GM18526 (cell line): Measurements from ENCODE around the gene SEMA6B.

Experiments
- POLR2A ChIP-seq: IDR thresholded peaks from 3 replicates; pipeline ENCODE4 v1.6.1; 2011; ENCODE audit not compliant: insufficient read length; ENCODE audit errors: extremely low read depth

Gene SEMA6B

DNA sequence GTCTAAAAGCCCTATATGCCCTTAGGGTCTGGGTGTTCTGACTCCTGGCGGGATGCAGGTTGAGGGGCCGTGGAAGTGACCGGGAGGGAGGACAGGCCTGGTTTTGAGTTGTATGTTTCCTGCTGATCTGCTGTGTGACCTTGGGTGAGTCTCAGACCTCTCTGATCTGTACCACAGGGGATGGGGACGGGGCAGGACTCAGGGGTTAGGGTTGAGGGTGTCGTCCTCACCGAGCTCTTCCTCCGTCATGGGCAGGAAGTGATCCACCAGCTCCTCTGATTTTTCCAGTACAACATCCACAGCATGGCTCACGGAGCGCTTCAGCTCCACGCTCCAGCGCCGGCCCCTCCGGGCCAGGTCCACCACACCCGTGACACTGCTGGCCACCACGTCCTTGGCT is 30.6 kb downstream of the SEMA6B start:
- no peak for TF ChIP-seq POLR2A

DNA sequence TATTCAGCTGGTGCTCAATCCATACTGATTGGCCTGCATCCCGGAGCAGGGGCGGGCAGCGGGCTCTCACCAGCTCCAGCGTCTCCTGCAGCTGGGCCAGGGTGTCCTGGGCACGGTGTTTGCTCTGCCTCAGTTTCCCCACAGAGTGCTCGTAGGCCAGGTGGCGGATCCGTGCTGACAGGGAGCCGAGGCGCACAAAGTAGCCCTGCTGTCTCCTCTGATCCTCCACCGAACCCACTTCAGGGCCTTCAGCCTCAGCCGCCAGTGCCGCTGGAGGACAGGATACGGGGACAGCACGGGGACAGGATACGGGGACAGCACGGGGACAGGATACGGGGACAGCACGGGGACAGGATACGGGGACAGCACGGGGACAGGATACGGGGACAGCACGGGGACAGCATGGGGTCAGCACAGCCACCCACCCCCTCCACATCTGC is 33.9 kb downstream of the SEMA6B start:
- TF ChIP-seq POLR2A: no peak

DNA sequence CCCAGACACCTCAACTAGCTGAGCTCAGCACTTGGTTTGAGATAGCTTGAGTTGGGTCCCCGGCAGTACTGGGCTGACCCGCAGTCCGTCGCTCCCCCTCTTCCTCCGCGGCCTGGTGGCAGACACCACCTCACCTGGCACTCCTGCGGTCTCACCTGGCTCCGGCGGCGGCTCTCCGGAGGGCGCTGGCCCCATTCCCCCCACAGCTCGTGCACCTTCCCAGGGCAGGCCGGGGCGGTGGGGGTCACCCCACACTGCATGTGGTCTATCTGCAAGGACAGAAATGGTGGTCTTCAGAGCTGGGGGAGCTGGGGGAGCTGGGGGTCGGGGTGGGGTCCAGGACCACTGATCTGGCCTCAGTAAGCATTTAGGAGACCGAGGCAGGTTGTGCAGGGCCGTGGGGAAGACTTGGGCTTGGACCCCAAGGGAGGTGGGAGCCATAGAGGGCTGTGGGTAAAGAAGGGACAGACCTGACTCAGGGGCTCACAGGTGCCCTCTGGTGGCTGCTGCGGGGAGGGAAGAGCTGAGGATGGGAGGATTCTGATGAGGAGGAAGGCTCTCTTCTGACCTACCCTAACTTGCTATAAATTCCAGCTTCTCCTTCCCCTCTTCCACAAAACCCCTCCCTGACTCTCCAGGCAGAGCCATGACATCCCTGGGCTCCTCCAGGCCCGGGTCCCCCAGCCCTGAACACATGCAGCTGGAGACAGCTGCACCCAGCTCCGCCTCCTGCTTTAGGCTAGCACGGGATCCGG is 34.5 kb downstream of the SEMA6B start:
- no peak for TF ChIP-seq POLR2A

DNA sequence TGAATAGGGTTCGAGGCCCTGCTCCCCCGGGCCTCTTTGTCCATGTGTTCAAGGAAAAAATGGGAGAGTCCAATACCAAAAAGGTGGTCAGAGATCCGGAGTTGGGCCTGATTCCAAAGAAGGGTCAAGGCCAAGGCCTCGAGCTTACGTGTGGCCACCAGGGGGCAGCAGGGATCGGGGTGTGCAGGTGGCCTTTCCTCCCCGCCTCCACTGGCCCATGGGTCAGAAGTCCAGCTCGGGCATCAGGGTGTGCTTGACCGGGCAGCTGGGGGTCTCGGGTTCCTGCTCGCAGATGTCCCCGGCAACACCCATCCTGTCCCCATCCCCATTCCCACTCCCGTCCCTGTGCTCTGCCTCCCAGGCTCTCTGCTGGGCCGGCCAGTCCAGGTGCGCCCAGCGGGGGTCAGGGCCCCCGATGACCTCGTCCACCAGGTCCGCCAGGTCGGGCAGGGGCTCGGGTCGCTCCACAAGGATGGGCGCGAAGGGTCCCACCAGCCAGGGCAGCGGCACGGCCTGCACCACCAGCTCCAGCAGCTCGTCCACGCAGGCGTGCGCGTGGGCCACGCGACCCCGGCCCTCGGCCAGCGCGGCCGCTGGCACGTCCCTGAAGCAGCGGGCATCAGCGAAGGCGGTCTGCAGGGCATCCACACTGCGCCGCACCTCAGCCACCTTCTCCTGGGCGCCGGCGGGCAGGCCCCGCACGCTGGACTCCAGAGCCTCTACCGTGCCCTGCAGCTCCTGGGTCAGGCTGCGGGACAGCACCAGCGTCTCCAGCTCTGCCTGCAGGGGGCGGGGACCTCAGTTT is 36.0 kb downstream of the SEMA6B start:
- TF ChIP-seq POLR2A: no peak

DNA sequence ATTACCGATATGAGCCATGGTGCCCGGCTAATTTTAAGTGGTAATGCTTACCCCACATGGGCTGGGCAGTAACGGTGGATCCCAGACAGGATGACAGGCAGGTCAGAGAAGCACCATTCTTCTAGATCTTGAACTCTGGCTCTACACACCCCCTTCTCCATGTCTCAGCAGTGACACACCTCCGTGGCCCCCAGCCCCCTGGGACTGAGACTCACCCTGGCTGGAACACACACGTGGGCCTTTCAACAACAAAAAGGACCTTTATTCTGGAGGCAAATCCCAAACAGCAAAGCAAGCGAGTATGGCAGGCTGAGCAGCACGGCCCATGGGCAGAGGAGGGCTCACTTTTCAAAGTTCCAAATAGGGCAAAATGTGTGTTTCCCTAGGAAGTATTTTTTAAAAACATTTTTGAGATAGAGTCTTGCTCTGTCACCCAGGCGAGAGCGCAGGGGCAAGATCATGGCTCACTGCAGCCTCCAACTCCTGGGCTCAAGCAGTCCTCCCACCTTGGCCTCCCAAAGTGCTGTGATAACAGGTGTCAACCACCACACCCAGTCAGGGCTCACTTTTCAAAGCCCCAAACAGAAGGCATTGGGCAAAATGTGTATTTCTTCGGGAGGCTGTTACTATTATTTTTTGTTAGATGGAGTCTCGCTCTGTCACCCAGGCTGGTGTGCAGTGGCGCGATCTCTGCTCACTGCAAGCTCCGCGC is 37.0 kb downstream of the SEMA6B start:
- no peak for TF ChIP-seq POLR2A

DNA sequence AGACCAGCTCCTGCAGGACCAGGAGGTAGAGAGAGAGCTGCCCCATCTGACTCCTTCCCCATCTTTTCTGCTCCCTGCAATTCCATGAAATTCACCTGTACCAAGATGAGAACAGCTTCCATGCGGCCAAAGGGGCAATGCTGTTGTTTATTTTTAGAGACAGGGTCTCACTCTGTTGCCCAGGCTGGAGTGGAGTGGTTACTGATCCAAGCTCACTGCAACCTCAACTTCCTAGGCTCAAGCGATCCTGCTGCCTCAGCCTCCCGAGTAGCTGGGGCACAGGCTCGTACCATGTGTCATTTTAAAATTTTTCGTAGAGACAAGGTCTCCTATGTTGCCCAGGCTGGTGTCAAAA is 37.6 kb downstream of the SEMA6B start:
- TF ChIP-seq POLR2A: no peak

DNA sequence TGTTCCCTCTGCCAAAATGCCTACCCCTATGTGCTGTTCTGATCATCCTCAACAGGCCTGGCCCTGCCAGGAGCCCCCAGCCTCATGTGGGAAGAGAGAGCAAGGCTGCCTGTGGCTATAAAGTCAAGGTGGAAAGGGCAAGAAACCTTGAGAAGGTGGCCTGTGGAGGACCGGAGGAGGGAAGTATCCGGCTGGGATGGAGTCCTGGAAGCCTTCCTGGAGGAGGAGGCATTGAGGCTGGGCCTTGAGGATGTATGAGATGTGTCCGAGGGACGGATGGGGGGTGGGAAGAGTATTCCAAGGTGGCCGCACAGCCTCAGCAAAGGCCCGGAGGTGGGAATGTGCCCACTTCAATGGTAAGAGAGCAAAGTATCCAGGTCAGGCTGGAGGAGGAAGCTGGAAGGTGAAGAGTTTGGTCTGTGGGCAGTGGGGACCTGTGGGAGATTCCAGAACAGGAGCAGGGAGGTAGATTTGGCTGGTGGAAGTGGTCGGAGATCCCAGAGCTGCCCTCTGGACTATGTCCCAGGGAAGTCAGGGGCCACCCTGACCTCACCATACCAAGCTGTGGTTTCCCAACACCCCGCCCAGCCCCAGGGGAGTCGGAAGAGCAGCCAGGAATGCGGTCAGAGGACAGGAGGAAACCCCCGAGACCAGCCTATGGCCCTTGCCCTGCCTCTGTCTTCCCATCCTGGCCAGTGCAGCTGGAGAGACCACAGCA is 38.2 kb downstream of the SEMA6B start:
- no peak for TF ChIP-seq POLR2A

DNA sequence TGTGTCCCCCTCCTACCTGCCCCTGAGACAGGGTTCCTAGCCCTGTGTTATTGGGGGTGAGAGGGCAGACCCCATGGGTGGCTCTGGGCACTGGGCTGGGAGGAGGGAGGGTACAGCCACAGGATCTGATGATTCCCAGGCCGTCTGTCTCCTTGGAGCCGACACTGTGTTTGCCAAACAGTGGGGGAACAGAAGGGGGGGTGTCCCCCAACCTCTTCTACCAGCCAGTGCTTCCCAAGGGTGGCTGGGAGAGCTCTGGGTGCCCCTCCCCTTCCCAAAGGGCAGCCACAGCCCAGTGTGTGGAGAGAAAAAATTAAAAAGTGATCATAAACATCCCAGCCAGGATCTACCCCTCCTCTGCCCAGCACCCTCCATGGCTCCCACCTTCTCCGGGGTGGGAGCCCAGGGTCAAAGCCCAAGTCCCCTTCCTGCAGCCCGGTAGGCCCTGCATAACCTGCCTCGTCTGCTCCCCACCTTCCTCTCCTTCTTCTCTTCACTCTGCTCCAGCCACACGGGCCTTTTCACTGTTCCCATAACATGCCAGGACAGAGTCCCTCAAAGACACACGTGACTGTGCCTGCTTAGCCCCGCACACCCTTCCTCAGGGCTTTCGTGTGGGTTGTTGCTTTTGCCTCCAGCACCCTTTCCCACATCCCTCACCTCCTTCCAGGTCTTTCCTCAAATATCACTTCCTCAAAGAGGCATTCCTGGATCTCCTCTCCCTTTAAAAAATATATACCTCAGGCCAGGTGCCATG is 39.8 kb downstream of the SEMA6B start:
- no peak for TF ChIP-seq POLR2A

DNA sequence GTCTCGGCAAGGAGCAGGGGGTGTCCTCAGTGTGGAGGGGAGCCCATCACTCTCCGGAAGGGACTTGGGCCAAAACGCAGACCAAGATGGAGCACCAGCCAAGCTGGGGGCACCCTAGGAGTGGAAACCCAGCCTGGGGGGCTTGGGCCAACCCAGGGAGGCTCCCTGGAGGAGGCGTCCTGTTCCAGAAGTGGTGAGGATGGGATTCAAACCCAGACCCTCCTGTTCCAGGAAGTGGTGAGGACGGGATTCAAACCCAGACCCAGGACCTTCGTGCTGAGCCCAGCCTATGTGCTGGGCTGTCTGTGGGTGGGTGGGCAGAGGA is 40.4 kb downstream of the SEMA6B start:
- no peak for TF ChIP-seq POLR2A

DNA sequence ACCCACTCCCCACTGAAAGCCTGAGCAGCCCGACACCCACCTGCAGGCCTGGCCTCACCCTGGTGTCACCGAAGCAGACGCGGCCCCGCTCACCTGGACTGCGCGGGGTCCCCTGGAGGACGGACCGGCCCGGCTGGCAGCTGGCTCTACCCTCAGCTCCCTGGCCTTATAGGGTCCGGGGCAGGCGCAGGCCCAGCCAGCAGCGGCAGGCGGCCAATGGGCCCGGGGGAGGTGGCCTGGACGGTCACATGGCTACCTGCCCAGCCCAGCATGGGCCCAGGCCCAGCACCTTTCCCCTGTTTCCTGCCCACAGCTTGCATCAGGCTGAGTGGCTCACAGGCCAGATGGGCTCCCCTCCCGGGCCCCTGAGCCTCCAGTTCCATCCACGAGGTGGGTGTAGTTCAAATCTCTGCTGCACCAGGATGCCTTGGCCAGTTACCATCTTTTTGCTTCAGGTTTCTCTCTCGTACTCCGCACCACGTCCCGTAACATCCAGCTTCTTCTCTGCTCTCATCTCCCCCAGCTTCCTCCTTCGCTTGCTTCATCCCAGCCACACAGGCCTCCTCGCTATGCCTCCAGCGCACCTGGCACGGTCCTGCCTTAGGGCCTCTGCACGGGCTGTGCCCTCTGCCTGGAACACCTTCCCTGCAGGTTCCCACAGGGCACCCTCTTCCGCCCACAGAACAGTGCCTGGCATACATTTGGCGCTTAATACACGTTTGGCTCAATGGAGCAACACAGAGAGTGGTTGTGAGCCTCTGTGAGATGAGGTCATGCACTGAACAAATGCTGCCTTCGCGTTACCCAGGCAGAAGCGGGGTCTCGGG is 40.9 kb downstream of the SEMA6B start, which contains the start of gene PLIN4:
Gene PLIN4 (minus strand): TSS at position 142 of the 827 bp plus-strand sequence. CDS start 214 bp downstream, outside the sequence.
- no peak for TF ChIP-seq POLR2A

DNA sequence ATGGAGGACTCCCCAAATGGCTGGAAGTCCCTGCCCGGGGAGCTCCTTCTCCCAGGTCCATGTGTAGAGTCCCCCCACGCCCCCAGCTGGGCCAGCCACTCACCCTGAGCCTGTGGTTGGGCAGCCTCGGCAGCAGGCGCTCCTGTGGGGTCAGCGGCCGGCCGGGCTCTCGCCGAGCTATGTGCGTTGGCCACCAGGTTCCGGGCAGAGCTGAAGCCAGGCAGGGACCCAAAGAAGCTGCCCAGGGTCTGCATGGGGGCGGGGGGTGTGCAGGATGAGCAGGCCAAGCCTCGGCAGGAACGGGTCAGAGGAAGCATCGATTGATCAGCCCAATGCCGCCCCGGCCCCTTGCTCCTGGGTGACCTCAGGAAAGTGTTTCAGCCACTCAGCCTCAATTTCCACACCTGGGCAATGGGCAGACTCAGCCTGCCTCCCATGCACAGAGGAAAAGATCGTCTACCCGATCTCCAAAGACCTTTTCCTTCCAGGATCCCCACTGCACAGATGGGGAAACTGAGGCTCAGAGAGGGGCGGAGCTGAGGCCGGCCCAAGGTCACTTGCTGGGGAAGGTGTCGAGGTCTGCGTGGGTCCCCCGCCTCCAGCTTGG is 41.9 kb downstream of the SEMA6B start:
- TF ChIP-seq POLR2A: no peak

DNA sequence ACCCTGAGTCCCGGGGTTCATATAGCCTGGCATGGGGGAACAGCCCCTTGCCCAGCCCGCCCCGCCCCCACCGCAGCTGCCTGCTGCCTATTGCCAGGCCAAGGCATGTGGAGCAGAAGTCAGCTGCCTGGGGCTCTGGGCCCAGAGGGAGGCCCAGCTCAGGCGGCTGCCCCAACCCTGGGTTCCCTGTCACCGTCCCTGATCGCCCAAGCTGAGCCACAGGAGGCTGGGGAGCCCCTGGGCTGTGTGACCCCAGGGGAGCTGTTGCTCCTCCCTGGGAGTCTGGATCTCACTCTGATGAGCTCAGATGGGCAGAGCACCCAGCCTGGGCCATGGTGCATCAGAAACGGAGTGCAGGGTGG is 42.6 kb downstream of the SEMA6B start:
- no peak for TF ChIP-seq POLR2A

DNA sequence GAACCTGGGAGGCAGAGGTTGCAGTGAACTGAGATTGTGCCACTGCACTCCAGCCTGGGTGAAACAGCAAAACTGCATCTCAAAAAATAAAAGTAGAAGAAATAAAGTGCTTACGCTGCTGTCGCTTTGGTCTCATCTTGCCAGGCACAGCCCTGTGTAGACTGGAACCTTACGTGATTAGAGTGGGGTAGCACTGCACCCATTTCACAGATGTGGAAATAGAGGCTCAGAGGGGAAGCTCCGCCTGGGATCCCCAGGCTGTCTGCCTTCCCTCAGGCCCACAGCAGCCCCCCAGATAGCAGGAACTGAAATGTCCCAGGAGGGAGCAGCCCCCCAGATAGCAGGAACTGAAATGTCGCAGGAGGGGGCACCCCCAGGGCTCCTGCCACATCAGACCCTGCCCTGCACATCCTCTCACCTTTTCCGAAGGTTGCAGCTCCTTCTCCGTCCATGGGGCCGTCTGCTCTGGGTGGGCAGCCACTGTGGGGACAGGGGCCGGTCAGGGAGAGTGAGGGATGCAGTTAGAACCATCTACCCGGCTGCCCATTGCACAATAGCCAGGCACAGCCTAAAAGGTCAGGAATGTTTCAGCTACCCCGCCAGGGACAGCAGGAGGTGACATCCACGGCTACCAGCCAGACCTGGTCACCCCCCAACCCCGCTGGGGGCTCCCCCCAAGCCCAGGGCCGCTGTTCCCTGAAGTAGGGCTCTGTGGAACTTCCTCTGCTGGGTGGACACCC is 43.1 kb downstream of the SEMA6B start:
- no peak for TF ChIP-seq POLR2A
